GM11168 (cell line): Measurements from ENCODE around the gene SPTSSA.

Source experiments
- in situ Hi-C: fragments of 300-500 bp; cut with MboI; formaldehyde crosslinking; loops from one replicate; pipeline ENCODE4 v1.12.0; 2022; ENCODE audit warnings: low sequenced_read_pairs; ENCODE audit not compliant: unreplicated experiment

Gene SPTSSA

GRCh38 chr14:34474187-34474679 is 12.2 kb upstream of the SPTSSA start:
- in situ Hi-C loops = no loop called here

- in situ Hi-C loops = no loop called here
Observed at GRCh38 chr14:34472706-34473279, 10.8 kb upstream of the SPTSSA start.

- in situ Hi-C loops = no loop called here
Observed at GRCh38 chr14:34470319-34470718, 8.3 kb upstream of the SPTSSA start.

- in situ Hi-C loops = no loop called here
Observed at GRCh38 chr14:34466691-34467090, 4.7 kb upstream of the SPTSSA start.

- in situ Hi-C loops = no loop called here
Observed at GRCh38 chr14:34465069-34465859, 3.2 kb upstream of the SPTSSA start.

GRCh38 chr14:34463598-34463961 is 1.5 kb upstream of the SPTSSA start:
- in situ Hi-C loops = no loop called here

- in situ Hi-C loops = no loop called here
Observed at GRCh38 chr14:34461334-34462131, 507 bp downstream of the SPTSSA start.

- in situ Hi-C loops = no loop called here
Observed at GRCh38 chr14:34460841-34461240, 1.2 kb downstream of the SPTSSA start.

- in situ Hi-C loops = no loop called here
Observed at GRCh38 chr14:34460295-34460694, 1.7 kb downstream of the SPTSSA start.

GRCh38 chr14:34457186-34457585 is 4.9 kb downstream of the SPTSSA start:
- in situ Hi-C loops = no loop called here

- in situ Hi-C loops = no loop called here
Observed at GRCh38 chr14:34453226-34453625, 8.8 kb downstream of the SPTSSA start.

- in situ Hi-C loops = no loop called here
Observed at GRCh38 chr14:34452258-34452822, 9.7 kb downstream of the SPTSSA start.

GRCh38 chr14:34450958-34451357 is 11.1 kb downstream of the SPTSSA start:
- in situ Hi-C loops = no loop called here

GRCh38 chr14:34450542-34450915 is 11.5 kb downstream of the SPTSSA start:
- in situ Hi-C loops = no loop called here

GRCh38 chr14:34449819-34450541 is 12.1 kb downstream of the SPTSSA start:
- in situ Hi-C loops = no loop called here

GRCh38 chr14:34439090-34439489 is 22.9 kb downstream of the SPTSSA start:
- in situ Hi-C loops = no loop called here

- in situ Hi-C loops = no loop called here
Observed at GRCh38 chr14:34438438-34438837, 23.6 kb downstream of the SPTSSA start.

- in situ Hi-C loops = no loop called here
Observed at GRCh38 chr14:34437729-34438080, 24.3 kb downstream of the SPTSSA start.

GRCh38 chr14:34436960-34437728 is 24.9 kb downstream of the SPTSSA start:
- in situ Hi-C loops = no loop called here
